ENCODE results near the gene SMPD3.

The SMPD3 gene

DNA sequence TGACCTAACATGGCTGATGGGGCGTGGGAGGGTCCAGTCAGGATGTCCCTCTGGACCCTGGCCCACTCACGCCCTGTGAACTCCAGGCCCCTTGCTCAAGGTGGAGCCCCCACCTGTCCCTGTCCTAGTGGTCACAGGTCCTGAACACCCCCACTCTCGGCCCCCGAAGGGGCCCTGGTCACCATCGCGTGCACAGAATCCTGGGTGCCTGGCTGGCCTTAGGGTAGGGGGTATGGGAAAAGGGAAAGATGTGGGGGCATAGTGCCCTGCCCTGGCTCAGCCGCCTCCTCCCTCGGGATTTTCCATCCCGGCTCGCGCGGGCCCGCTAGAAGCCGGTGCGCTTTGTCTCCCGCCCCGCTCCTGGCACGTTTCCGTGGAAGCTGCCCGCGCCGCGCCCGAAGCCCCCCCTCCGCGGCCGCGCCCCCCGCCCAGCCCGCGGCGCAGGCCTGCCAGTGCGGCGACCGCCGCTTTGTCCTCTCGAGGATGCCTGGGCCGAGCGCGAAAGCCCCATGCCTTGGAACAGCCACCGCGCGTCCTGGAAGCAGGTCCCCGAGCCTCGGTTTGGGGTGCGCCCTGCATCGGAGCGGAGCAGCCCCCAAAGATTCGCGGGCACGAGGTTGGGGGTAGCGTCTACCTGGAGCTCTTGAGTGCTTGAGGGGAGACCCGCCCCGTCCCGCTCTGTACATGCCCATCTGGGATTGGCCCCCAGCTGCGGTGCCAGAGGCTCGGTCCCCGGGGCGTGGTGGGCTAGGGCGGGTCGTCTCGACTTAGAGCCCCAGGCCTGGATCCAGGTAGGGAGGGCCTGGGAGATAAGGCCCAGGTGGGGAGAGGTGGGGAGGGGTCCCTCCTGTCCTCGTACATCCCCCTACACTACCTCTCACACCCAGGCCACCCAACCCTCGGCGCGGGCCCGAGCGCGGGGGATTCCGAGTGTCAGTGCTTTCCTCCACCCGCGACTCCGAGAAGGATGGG lies 1.3 kb downstream of the SMPD3 start:
- in situ Hi-C loops (cut with HindIII; ENCODE audit: low pct_ligation_motif_present, low pct_unique_long_range_greater_than_20kb, low sequenced_read_pairs): no loop called here
- no peak for DNase-seq

DNA sequence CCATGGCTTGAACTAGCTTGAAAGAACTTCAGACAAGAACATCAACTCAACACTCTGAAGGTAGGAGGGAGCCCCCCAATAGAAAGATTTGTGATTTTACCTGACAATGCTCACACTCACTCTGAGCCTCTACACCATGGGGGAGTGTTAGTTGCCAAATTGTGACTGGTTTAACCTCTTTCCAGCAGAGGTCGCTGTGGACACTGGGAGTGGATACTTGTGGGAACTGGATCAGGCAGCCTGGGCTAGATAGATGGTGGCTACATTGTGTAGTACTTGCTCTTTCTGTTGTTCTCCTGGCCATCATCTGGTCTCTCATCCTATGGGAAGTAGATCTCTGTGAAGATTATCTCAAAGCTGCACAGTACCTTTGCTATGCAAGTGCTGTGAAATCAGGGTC lies 2.9 kb downstream of the SMPD3 start:
- peak; percentile 77 for DNase-seq
- in situ Hi-C loops (cut with HindIII; ENCODE audit: low pct_ligation_motif_present, low pct_unique_long_range_greater_than_20kb, low sequenced_read_pairs): no loop called here

DNA sequence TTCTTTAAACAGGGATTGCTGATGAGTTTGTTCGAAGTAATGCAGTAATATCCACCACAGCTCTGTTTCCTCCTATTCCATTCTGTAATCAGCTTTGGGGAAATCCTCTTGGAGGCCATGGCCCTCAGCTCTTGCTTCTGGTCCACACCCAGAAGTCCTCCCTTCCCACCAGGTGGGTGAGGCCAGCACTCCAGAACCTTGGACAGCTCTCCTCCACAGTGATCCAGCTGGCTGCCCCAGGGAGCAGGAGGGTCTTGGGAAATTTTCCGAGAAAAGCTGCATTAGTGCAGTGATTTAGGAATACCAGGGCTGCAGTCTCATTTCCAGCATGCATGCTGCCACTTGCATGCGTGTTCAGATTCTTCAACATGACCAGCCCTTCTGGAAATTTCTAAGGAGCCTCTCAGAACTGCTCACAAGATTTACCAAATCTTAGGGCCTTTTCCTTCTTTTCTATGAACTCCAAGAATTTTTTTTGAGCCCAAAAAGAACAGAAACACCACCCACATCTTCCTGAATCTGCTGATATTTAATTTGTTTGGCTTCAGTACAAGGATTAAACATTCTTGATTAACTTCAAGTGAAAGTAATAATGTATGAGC lies 4.2 kb downstream of the SMPD3 start:
- DNase-seq: peak; percentile 57
- in situ Hi-C loops (cut with HindIII; ENCODE audit: low pct_ligation_motif_present, low pct_unique_long_range_greater_than_20kb, low sequenced_read_pairs): no loop called here

DNA sequence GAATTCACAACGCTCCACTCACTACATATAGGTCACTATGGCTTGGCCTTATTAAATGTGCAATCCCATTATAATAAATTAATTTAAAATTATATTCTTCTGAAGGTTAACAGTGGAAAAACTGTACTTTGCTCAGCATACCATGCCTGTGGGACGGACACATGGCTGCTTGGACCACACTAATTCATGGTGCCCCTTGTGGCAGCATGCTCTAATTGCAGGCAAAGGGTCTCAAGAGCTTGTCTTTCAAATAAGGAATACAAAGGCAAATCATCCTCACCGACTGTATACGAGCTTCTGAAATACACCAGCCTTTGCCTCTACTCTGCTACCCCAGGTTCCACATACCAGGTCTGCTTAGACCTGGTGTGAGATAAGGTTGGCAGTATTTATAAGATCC lies 11.7 kb downstream of the SMPD3 start:
- no peak for DNase-seq
- in situ Hi-C loops (cut with HindIII; ENCODE audit: low pct_ligation_motif_present, low pct_unique_long_range_greater_than_20kb, low sequenced_read_pairs): no loop called here

DNA sequence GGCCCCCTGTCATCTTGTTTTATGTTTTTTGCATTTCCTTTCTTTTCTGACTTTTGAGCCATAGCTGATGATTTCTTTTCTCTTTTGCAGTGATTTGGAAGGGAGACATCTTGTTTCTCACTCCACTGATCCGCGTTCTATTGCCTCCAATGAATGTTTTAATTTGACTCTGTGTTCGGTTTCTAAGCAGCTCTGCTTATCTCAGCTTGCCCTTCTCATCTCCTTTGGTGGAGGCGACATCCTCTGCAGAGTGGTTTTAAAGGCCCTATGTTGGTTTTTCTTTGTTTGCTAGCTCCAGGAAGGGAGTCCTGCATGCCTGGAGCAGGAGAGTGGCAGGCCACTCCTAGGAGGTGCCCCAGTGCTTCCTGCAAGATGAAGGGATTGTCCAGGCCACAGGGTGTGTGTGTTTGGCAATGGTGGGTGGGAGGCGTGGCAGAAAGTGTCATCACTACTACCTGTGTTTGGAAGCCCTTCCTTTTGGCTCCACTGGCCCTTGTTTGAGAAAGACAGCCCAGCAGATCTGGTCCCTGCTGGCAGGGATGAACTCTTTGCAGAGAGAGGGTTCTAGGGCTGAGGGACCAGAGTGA lies 13.6 kb downstream of the SMPD3 start:
- no peak for DNase-seq
- in situ Hi-C loops (cut with HindIII; ENCODE audit: low pct_ligation_motif_present, low pct_unique_long_range_greater_than_20kb, low sequenced_read_pairs): no loop called here

DNA sequence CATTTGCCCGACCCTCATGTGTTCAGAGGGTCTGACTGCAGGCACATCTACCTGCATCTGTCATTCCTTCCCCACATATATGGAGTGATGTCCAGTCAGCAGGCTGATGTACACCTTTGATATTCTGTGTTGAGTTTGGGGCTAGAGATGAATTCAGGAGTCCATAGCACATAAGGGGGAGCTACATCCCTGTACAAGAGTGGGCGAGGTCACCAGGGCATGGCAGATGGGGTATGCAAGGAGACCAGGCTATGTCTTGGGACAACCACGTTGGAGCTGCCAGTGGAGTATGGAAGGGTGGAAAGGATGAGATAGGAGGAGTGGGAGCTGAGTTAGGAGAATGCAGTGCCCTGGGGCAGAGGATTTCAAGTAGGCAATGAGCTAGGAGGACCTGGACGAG lies 15.0 kb downstream of the SMPD3 start:
- no peak for DNase-seq
- in situ Hi-C loops (cut with HindIII; ENCODE audit: low pct_ligation_motif_present, low pct_unique_long_range_greater_than_20kb, low sequenced_read_pairs): no loop called here

DNA sequence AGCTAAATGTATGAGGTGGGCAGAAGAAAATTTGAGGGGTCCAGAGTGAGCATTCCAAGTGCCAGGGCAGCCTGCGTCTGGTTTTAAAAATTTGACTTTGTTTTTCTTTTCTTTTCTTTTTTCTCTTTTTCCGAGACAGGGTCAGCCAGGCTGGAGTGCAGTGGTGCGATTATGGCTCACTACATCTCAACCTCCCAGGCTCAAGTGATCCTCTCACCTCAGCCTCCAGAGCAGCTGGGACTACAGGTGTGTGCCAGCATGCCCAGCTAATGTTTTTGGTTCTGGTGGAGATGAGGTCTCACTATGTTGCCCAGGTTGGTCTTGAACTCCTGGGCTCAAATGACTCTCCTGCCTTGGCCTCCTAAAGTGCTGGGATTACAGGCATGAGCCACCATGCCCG lies 15.6 kb downstream of the SMPD3 start:
- in situ Hi-C loops (cut with HindIII; ENCODE audit: low pct_ligation_motif_present, low pct_unique_long_range_greater_than_20kb, low sequenced_read_pairs): no loop called here
- DNase-seq: no peak

DNA sequence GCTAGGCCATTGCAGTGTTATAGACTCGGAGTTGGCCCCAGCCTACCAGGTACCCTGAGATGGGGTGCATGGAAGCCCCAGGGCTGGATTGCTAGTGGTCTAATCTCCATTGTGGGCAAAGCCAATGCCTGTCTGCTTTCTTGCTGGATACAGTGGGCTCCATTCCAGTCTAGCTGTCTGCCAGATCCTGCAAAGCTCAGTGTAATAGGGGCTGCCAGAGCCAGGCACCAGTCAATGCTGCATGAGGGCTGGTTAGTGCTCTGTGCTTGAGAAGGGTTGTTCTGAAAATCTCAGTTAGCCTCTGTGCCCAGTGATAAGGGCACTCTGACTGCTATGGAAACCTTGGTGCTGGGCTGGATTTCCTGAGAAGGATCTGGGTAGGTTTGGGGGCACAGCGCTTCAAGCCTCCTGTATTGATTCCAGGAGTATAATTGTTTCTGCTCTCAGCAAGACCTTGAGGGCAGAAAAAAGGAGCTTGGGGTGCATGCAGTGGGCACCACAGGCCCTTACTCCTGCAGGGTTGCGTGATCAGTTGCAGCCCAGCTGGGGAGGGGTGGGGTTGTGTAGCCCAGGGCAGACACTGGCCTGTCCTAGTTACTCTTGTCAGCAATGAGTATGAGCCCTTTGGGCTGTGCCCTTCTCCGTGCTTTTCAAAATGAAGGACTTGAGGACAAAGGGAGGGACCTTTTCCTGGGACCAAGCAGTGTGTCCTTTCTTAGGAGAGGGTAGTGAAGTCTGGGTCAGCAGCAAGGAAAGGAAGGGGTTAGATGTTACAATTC lies 19.0 kb downstream of the SMPD3 start:
- no peak for DNase-seq
- in situ Hi-C loops (cut with HindIII; ENCODE audit: low pct_ligation_motif_present, low pct_unique_long_range_greater_than_20kb, low sequenced_read_pairs): no loop called here

DNA sequence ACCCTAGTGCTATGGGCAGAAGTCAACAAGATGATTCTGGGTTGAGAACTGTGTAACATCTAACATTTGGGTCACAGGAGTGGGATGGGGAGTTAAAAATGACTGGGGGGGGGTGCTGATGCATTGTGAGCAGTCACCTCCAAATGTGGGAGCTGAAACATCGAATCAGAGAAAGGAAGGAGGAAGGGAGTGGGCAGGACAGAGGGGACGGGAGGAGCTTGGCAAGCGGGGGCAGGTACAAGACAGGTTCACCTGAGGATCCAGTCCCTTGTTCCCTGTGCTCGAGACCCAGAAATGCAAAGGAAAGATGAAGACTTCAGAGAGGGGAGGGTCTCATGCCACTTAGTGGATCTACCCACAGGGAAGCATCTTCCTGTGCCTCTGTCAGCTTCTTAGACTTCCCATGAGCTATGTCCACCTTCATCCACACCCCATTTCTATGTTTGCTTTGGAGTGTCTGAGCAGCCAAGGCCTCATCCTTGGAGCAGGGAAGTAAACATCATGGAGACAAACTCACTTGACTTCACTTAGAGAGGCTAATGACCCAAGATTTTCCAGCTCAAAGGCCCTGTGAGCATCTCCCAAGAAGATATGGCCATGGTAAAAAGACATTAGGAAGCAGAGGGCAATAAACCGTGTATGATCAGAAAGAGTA lies 20.5 kb downstream of the SMPD3 start:
- DNase-seq: no peak
- in situ Hi-C loops (cut with HindIII; ENCODE audit: low pct_ligation_motif_present, low pct_unique_long_range_greater_than_20kb, low sequenced_read_pairs): no loop called here

DNA sequence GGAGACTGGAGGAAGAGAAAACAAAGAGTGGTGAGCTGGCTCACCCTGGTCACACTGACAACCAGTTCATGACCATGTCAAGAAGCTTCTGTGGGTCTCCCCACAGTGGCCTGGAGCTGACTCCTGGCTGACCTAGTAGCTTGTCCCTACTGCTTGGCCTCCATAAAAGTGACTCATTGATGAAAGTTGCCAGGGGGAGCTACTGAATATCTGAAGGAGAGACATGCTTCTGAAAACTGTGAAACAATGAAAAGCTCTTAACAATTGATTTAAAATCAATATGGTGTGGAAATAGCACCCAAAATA lies 22.0 kb downstream of the SMPD3 start:
- in situ Hi-C loops (cut with HindIII; ENCODE audit: low pct_ligation_motif_present, low pct_unique_long_range_greater_than_20kb, low sequenced_read_pairs): no loop called here
- DNase-seq: no peak

DNA sequence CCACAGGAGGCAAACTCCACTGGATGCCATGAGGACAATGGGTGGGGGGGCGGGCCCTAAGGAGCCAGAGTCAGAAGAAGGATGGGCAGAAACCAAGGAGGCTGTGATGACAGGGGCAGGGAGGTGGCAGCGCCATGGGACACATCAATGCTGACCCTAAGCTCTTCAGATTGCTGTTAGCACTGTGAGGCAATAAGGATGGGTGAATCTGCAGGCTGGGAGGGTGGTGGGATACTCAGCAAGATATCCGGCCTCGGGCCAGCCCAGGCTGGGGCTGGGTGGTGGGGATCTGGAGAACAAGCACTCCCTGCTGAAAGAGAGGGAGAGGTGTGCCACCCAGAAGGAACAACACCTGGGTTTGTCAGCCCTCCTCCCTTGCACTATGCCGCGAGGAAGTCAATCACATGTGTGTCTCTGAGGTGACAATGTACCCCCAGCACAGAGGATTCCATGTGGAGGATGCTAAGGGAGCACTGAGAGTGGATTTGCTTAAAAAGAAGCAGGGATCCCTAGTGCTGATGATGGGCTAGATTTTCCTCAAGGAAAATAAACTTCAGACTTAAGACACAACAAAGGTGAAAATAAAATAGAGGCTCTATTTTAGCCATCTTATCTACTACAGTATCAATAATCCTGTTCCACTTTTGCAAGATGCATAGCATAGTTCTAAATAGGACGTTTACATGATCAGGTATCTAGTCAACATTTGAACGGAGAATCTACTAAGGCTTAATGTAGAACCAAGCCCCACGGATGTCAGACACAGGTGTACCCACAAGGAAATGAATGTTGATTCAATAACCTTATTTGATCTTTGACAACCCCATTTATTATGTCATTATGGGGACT lies 22.6 kb downstream of the SMPD3 start:
- in situ Hi-C loops (cut with HindIII; ENCODE audit: low pct_ligation_motif_present, low pct_unique_long_range_greater_than_20kb, low sequenced_read_pairs): no loop called here
- no peak for DNase-seq

DNA sequence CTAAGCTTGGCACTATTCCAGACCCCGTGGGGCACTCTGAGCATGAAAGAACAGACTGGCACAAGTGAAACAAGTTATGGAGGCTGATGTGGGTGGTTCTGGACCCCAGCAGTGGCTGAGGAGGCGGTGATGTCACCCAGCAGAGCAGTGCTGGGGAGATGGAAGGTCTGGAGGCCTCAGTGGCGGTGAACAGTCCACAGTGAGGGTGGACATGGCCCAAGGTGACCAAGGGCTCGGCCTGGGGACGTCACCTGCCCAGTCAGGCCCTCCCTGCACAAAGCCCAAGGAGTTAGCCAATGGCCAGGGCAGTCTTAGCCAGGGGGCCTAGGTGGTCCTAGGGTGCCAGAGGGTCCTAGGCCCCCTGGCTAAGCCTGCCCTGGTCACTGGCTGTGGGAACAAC lies 24.5 kb downstream of the SMPD3 start:
- DNase-seq: no peak
- in situ Hi-C loops (cut with HindIII; ENCODE audit: low pct_ligation_motif_present, low pct_unique_long_range_greater_than_20kb, low sequenced_read_pairs): no loop called here

DNA sequence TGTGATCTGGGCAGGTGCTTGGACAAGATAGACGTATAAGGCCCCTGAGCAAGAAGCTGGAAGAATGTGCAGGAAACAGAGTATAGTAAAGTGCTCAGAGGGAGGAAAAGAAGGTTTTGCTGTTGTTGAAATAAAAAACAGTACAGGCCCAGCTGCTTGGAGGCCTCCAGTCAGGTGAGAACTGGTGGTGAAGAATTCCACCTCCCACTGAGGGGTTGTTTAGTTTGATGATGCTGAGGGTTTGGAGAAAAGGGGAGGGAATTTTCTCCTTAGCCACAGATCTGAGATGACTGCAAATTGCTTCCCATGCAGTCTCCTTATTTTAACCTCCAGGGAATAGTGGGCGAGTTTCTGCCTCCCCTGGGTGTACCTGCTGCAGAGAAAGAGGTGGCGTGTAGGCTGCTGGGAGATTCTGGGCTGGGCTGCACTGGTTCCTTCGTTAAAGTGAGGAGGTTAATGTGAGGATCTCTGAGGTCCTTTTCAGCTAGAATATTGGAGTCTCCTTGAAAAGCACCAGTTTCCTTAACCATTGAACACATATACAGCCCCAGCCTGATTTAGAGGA lies 25.8 kb downstream of the SMPD3 start:
- in situ Hi-C loops (cut with HindIII; ENCODE audit: low pct_ligation_motif_present, low pct_unique_long_range_greater_than_20kb, low sequenced_read_pairs): no loop called here
- DNase-seq: no peak

DNA sequence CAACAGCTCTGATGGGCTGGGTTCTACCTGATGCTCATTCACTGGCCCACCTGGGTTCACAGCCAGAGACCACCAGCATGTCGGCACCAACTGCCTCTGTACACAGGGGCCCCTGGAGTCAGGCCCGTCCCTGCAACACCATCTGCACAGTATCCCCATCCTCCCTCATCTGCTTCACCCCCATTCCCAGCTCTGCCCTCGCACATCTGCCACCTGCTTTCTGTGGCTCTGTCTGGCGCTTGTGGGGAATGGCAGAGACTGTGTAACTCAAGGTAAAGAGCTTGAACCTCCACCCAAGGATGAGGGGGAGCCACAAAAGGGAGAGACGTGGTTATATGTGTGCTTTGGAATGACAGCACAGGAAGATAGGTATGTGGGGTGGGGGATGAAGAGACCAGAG lies 27.2 kb downstream of the SMPD3 start:
- in situ Hi-C loops (cut with HindIII; ENCODE audit: low pct_ligation_motif_present, low pct_unique_long_range_greater_than_20kb, low sequenced_read_pairs): no loop called here
- DNase-seq: no peak

DNA sequence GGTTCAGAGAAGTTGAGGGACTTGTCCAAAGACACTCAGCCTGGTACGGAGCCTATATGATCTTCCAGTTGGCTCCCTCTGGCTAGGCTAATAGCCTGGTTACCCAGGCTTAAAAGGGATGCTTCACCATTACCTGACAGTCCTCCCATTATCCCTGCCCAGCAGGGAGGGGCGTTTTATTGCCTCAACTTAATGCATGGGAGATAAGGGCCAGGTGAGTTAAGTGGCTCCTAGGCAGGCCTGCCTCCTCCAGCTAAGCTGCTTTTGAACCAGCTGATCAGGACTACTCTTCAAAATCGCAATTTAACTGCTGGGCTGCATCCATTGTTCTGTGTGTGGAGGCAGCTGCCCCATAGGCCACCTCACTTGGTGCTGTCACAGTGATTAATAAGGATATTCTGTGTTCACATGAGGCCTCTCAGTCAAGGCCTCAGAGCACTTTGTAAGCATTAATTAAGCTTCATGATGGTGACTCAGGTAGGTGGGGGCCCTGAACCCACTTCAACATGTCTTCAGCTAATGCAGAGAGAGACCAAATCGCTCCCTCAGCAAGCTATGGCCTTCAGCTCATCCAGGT lies 27.9 kb downstream of the SMPD3 start:
- no peak for DNase-seq
- in situ Hi-C loops (cut with HindIII; ENCODE audit: low pct_ligation_motif_present, low pct_unique_long_range_greater_than_20kb, low sequenced_read_pairs): no loop called here

DNA sequence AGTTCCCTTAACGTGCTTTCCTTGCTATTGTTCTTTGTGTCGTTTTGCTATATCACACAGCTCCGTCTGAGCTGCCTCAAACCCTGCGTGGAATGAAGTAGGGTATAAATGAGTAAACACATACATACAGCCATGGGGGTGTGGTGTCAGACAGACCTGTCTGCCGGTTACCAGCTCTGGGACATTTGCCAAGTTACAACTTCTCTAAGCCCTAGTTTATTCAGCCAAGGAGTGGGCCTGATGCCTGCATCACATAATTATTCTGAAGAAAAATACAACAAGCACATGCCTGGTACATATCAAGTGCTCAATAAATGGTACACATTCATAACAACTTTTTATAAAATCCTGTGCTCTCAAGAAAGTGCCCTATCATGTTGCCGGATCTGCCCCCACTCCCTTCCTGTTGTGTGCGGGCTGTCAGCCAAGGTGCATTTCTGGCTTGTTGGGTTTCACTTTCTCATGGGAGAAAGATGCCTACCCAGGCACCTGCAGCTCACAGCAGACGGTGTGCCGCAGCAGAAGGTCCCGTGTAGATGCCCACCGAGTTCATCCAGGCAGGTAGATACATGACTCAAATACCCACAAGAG lies 30.5 kb downstream of the SMPD3 start:
- no peak for DNase-seq
- in situ Hi-C loops (cut with HindIII; ENCODE audit: low pct_ligation_motif_present, low pct_unique_long_range_greater_than_20kb, low sequenced_read_pairs): no loop called here
